HG03108 (cell line): ENCODE results near the gene ABHD5.

Source experiments
- ATAC-seq: cut with Tn5 transposase; IDR thresholded peaks from one replicate; pipeline ENCODE4 v1.9.1; 2021; ENCODE audit warnings: moderate library complexity; ENCODE audit not compliant: unreplicated experiment

ABHD5 gene

GRCh38 chr3:43709022-43709421 lies 18.3 kb downstream of the ABHD5 start:
- no peak for ATAC-seq

GRCh38 chr3:43710607-43711006 lies 19.9 kb downstream of the ABHD5 start:
- ATAC-seq, result no peak

- no peak for ATAC-seq
Measured at GRCh38 chr3:43718296-43718695, 27.6 kb downstream of the ABHD5 start.

- no peak for ATAC-seq
Measured at GRCh38 chr3:43723121-43723734, 32.5 kb downstream of the ABHD5 start.

GRCh38 chr3:43726521-43726920 lies 35.8 kb downstream of the ABHD5 start:
- no peak for ATAC-seq

GRCh38 chr3:43727930-43728329 lies 37.2 kb downstream of the ABHD5 start:
- ATAC-seq, result no peak

- ATAC-seq, result no peak
Measured at GRCh38 chr3:43728476-43728875, 37.7 kb downstream of the ABHD5 start.

GRCh38 chr3:43728947-43729346 lies 38.2 kb downstream of the ABHD5 start:
- no peak for ATAC-seq

- ATAC-seq, result no peak
Measured at GRCh38 chr3:43729707-43730414, 39.1 kb downstream of the ABHD5 start.

GRCh38 chr3:43732747-43733425 lies 42.1 kb downstream of the ABHD5 start:
- ATAC-seq, result no peak

- ATAC-seq, result no peak
Measured at GRCh38 chr3:43733459-43734384, 43.0 kb downstream of the ABHD5 start.

- no peak for ATAC-seq
Measured at GRCh38 chr3:43734685-43735084, 43.9 kb downstream of the ABHD5 start.

- ATAC-seq, result no peak
Measured at GRCh38 chr3:43735618-43736017, 44.9 kb downstream of the ABHD5 start.

- ATAC-seq, result no peak
Measured at GRCh38 chr3:43736558-43737440, 46.1 kb downstream of the ABHD5 start.

GRCh38 chr3:43738305-43738704 lies 47.6 kb downstream of the ABHD5 start:
- no peak for ATAC-seq

- ATAC-seq, result no peak
Measured at GRCh38 chr3:43742920-43743319, 52.2 kb downstream of the ABHD5 start.

- ATAC-seq, result no peak
Measured at GRCh38 chr3:43747641-43748040, 56.9 kb downstream of the ABHD5 start.

GRCh38 chr3:43748179-43748578 lies 57.4 kb downstream of the ABHD5 start:
- no peak for ATAC-seq

- ATAC-seq, result no peak
Measured at GRCh38 chr3:43748645-43749044, 57.9 kb downstream of the ABHD5 start.

GRCh38 chr3:43752905-43753304 lies 62.2 kb downstream of the ABHD5 start:
- ATAC-seq, result no peak
